Activated CD8-positive, alpha-beta memory T cell treated with anti-CD3 and anti-CD28 coated beads for 4 hours (primary cell): ENCODE data around the gene CCL21.
A peak's percentile ranks its signal among the peaks of the same experiment; 100 is the strongest.

Experiments used
- DNase-seq, 2 donors: peaks; one replicate each; pipeline ENCODE4 v3.0.0-alpha.2; 2020; ENCODE audit warnings: low read depth in 2 of 2

CCL21 gene

GRCh38 chr9:34709196-34709978, 549 bp downstream of the CCL21 start:
- no peak for DNase-seq

GRCh38 chr9:34707130-34707529, 2.8 kb downstream of the CCL21 start:
- no peak for DNase-seq

- peak; percentile 52 to 64 for DNase-seq
These were observed 7.9 kb downstream of the CCL21 start for GRCh38 chr9:34701769-34702736.

GRCh38 chr9:34701023-34701768, 8.7 kb downstream of the CCL21 start:
- peak; percentile 52 to 56 for DNase-seq

- DNase-seq, result no peak
These were observed 15.1 kb downstream of the CCL21 start for GRCh38 chr9:34694811-34695210.

GRCh38 chr9:34693560-34693959, 16.4 kb downstream of the CCL21 start:
- no peak for DNase-seq

GRCh38 chr9:34691936-34692315, 18.0 kb downstream of the CCL21 start:
- no peak for DNase-seq

GRCh38 chr9:34690983-34691935, 18.7 kb downstream of the CCL21 start, which contains the start of gene CCL19:
CCL19 (minus strand) TSS chr9:34691276; CDS start chr9:34691139, 137 bp downstream.
- DNase-seq, result no peak

GRCh38 chr9:34689512-34689911, 20.4 kb downstream of the CCL21 start:
- DNase-seq, result no peak

GRCh38 chr9:34689116-34689470, 20.8 kb downstream of the CCL21 start:
- DNase-seq, result no peak

GRCh38 chr9:34688329-34689115, 21.4 kb downstream of the CCL21 start:
- DNase-seq, result no peak

GRCh38 chr9:34687276-34688030, 22.5 kb downstream of the CCL21 start:
- no peak for DNase-seq

GRCh38 chr9:34686732-34687131, 23.2 kb downstream of the CCL21 start:
- DNase-seq, result no peak

- DNase-seq, result no peak
These were observed 23.7 kb downstream of the CCL21 start for GRCh38 chr9:34686231-34686630.

- no peak for DNase-seq
These were observed 24.3 kb downstream of the CCL21 start for GRCh38 chr9:34685591-34685990.

- no peak for DNase-seq
These were observed 25.1 kb downstream of the CCL21 start for GRCh38 chr9:34684816-34685215.

GRCh38 chr9:34684145-34684544, 25.8 kb downstream of the CCL21 start:
- no peak for DNase-seq

- no peak for DNase-seq
These were observed 34.1 kb downstream of the CCL21 start for GRCh38 chr9:34675869-34676268.

- peak in 1 of 2 donors; percentile 16 for DNase-seq
These were observed 34.8 kb downstream of the CCL21 start for GRCh38 chr9:34675048-34675714.
